Measurements from ENCODE around the gene TPP1. TPM values are rescaled to one million over a fixed set of nuclear protein-coding genes. Genes with fewer than 3 reads are reported as not detected.

The TPP1 gene
- polyA plus RNA-seq, 3 donors, result 218 to 359 (median 271) TPM

DNA sequence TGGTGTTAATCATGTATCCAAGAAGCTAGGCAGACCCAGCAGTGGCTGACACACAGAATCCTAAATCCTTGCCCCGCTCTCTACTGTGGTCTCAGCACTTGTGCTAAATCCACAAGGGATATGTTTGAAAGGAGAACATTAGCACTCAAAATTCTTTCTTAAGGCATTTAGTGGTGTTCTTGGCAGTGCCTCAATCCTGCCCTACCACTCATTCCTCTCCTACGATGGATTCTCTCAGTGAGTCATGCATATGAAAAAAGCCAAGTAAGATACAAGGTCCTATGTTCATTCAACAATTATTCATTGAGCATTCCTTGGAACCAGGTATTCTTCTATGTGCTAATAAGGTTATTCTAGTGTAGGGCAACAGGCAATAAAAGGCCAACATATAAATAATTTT is 47.0 kb downstream of the TPP1 start:
- Histone ChIP-seq H3K4me3 (replicated peaks in 1 of 3; ENCODE audit: low read depth in 2 of 3, low read length in 3 of 3) (no peak overlapping the region), H4K20me1 (ENCODE audit: insufficient read depth, low read length) (no peaks in the 10 kb centered on the region), H3K36me3 (replicated peaks in 1 of 2; ENCODE audit: control insufficient read depth in 1 of 2, insufficient read depth in 2 of 2, low read length in 2 of 2) (no peaks in the 10 kb centered on the region), H3K79me2 (ENCODE audit: insufficient read depth, low read length) (no peaks in the 10 kb centered on the region), H3K9me3 (replicated peaks in 1 of 2; ENCODE audit: control insufficient read depth in 1 of 2, insufficient read depth in 1 of 2, low read length in 2 of 2) (peaks cover 0 to 9% of the 10 kb centered on the region in 2 donors), H3K4me2 (replicated peaks; ENCODE audit: extremely low read depth, low read length, poor library complexity, severe bottlenecking) (no peak overlapping the region), H3K9ac (ENCODE audit: insufficient read depth, low read length, poor library complexity, severe bottlenecking) (no peak overlapping the region), H3K4me1 (ENCODE audit: control insufficient read depth in 1 of 2, insufficient read depth in 2 of 2, low read length in 2 of 2) (peaks cover 2 to 5% of the 10 kb centered on the region in 2 donors), H2AFZ (ENCODE audit: insufficient read depth, low read depth, low read length, poor library complexity, severe bottlenecking) (no peak overlapping the region), H3K27me3 (ENCODE audit: control insufficient read depth in 2 of 2, insufficient read depth in 2 of 2, low read length in 2 of 2) (peaks cover 0 to 4% of the 10 kb centered on the region in 2 donors), H3K27ac (ENCODE audit: low read depth in 1 of 2, low read length in 2 of 2) (no peak overlapping the region)
- H3K27me3 Mint-ChIP-seq (ENCODE audit: low read depth in 3 of 3), result peaks cover 0 to 13% (median 12%) of the 10 kb centered on the region in 3 donors
- peaks cover 15% of the 10 kb centered on the region for H3K4me1 Mint-ChIP-seq
- H3K27ac Mint-ChIP-seq, result no peak overlapping the region
- TF ChIP-seq, protein P1, sequence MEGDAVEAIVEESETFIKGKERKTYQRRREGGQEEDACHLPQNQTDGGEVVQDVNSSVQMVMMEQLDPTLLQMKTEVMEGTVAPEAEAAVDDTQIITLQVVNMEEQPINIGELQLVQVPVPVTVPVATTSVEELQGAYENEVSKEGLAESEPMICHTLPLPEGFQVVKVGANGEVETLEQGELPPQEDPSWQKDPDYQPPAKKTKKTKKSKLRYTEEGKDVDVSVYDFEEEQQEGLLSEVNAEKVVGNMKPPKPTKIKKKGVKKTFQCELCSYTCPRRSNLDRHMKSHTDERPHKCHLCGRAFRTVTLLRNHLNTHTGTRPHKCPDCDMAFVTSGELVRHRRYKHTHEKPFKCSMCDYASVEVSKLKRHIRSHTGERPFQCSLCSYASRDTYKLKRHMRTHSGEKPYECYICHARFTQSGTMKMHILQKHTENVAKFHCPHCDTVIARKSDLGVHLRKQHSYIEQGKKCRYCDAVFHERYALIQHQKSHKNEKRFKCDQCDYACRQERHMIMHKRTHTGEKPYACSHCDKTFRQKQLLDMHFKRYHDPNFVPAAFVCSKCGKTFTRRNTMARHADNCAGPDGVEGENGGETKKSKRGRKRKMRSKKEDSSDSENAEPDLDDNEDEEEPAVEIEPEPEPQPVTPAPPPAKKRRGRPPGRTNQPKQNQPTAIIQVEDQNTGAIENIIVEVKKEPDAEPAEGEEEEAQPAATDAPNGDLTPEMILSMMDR (IDR thresholded peaks at IDR 0.05), result no peak
- H3K9me3 Mint-ChIP-seq, result peaks cover 0 to 15% (median 7%) of the 10 kb centered on the region in 7 donors
- H3K36me3 Mint-ChIP-seq, result peaks cover 10 to 28% of the 10 kb centered on the region in 2 donors
- no peak for DNase-seq
- intact Hi-C loops (cut with micrococcal nuclease), result no loop called here
- H3K4me3 Mint-ChIP-seq, result no peak overlapping the region
- no CpG with 5 or more reads among the region's 2 CpGs for WGBS (ENCODE audit: insufficient coverage)

- Histone ChIP-seq H3K4me1 (ENCODE audit: control insufficient read depth in 1 of 2, insufficient read depth in 2 of 2, low read length in 2 of 2) (no peaks in the 10 kb centered on the region), H3K36me3 (replicated peaks in 1 of 2; ENCODE audit: control insufficient read depth in 1 of 2, insufficient read depth in 2 of 2, low read length in 2 of 2) (no peaks in the 10 kb centered on the region), H3K79me2 (ENCODE audit: insufficient read depth, low read length) (no peaks in the 10 kb centered on the region), H2AFZ (ENCODE audit: insufficient read depth, low read depth, low read length, poor library complexity, severe bottlenecking) (no peak overlapping the region), H3K4me2 (replicated peaks; ENCODE audit: extremely low read depth, low read length, poor library complexity, severe bottlenecking) (no peak overlapping the region), H3K9ac (ENCODE audit: insufficient read depth, low read length, poor library complexity, severe bottlenecking) (no peak overlapping the region), H4K20me1 (ENCODE audit: insufficient read depth, low read length) (no peaks in the 10 kb centered on the region), H3K4me3 (replicated peaks in 1 of 3; ENCODE audit: low read depth in 2 of 3, low read length in 3 of 3) (no peak overlapping the region), H3K9me3 (replicated peaks in 1 of 2; ENCODE audit: control insufficient read depth in 1 of 2, insufficient read depth in 1 of 2, low read length in 2 of 2) (peaks cover 0 to 9% of the 10 kb centered on the region in 2 donors), H3K27me3 (ENCODE audit: control insufficient read depth in 2 of 2, insufficient read depth in 2 of 2, low read length in 2 of 2) (peaks cover 0 to 4% of the 10 kb centered on the region in 2 donors), H3K27ac (ENCODE audit: low read depth in 1 of 2, low read length in 2 of 2) (no peak overlapping the region)
- Mint-ChIP-seq H3K4me3 (no peak overlapping the region), H3K27me3 (ENCODE audit: low read depth in 3 of 3) (peaks cover 0 to 13% (median 12%) of the 10 kb centered on the region in 3 donors), H3K27ac (no peak overlapping the region), H3K9me3 (peaks cover 0 to 15% (median 7%) of the 10 kb centered on the region in 7 donors), H3K36me3 (peaks cover 10 to 30% of the 10 kb centered on the region in 2 donors), H3K4me1 (peaks cover 9% of the 10 kb centered on the region)
- no peak for DNase-seq
- WGBS (ENCODE audit: insufficient coverage), result 93% methylated on average over 14 of the region's 22 CpGs
- intact Hi-C loops (cut with micrococcal nuclease), result no loop called here
- TF ChIP-seq, protein P1 (IDR thresholded peaks at IDR 0.05), result no peak
Measured at GRCh38 chr11:6571434-6572008, 47.7 kb downstream of the TPP1 start.
